NCI-H2196 treated with DMSO at 0.1 percent for 48 hours (cell line): Measurements from ENCODE around the gene MYH7.

ENCODE experiments used
- DNase-seq: peaks from one replicate; lab custom pipeline; 2025; ENCODE audit not compliant: unreplicated experiment; lab: John Stamatoyannopoulos, UW

Gene MYH7

DNA sequence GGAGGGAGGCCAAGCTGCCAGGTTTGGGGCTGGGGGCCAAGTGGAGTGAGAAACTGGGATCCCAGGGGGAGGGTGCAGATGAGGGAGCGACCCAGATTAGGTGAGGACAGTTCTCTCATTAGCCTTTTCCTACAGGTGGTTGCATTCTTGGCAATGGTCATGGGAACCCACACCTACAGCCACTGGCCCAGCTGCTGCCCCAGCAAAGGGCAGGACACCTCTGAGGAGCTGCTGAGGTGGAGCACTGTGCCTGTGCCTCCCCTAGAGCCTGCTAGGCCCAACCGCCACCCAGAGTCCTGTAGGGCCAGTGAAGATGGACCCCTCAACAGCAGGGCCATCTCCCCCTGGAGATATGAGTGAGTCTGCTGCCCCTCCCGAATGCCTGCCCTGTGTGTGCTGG lies 62.4 kb downstream of the MYH7 start:
- DNase-seq: no peak

- DNase-seq: no peak
Measured at GRCh38 chr14:23372509-23372908, 63.0 kb downstream of the MYH7 start, which contains the start of gene IL25. IL25 (plus strand) TSS chr14:23372809.

- no peak for DNase-seq
Measured at GRCh38 chr14:23371865-23372264, 63.6 kb downstream of the MYH7 start.

DNA sequence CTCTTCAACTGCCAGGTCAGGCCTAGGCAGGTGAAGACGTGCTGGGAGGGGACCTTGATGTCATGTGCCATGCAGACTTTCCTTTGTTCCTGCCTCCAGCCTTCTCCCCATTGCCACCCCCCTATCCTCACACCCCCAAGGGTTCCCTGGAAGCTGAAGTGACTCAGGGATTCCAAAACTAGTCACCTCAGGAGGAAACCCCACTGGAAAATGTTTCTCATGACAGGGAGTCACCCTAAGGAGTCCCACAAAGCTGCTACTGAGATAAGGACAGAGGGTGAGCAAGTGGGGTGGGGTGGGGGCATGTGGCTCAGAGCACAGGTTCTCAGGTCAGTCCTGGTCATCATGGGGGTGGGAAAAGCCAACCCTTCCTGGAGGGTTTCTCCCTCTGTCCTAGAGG lies 65.2 kb downstream of the MYH7 start:
- DNase-seq: no peak

- peak; percentile 33 for DNase-seq
Measured at GRCh38 chr14:23366426-23366921, 69.0 kb downstream of the MYH7 start.

- DNase-seq: peak; percentile 33
Measured at GRCh38 chr14:23365732-23366425, 69.6 kb downstream of the MYH7 start.

GRCh38 chr14:23365036-23365731 lies 70.3 kb downstream of the MYH7 start, which contains the start of gene EFS:
EFS (minus strand) TSS chr14:23365172; CDS start chr14:23365025, 147 bp downstream.
- no peak for DNase-seq

DNA sequence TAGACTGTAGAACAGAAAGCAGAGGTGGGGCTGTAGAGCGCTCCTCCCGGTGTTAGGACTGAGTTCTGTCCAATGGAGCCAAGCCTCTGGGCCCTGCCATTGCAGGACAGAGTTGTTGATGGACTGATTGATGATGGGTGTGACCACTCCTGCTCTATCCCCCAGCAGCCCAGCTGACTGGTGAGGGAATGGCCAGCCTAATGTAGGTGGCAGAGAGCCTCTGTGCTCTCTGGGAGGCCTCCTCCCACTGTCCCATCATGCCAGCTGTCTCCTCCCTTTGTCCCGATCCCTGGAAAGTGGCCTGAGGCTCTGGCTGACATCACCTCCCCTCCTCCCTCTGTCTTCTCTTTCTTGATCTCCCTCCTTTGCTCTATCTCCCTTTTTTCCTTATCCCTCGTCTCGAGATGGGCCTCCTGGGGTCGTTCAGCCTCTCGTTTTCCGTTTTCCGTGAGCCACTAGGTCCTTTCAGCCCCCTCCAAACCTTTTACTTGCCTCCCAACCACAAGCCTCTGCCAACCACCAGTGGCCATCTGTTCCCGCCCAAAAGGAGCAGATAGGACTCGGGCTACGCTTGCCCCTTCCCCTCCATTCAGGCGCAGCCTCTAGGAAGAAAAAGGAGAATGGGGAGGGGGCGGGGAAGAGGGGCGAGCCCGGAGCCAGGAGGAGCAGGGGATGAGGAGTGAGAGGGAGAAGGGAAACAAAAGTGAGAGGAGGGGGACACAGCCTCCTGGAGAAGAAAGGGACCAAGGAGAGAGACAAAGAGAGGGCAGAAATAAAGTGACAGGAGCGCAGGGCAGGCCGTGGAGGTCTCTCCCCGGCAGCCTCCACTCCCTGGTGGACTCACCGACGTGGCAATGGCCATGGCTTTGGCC lies 71.1 kb downstream of the MYH7 start:
- peak; percentile 23 for DNase-seq
